Stimulated activated CD8-positive, alpha-beta memory T cell treated with anti-CD3 and anti-CD28 coated beads, Interleukin-4, amount 100 ng/mL, for 48 hours (primary cell): ENCODE results near the gene ZNF652.

Experiments
- DNase-seq: peaks from one replicate; pipeline ENCODE4 v3.0.0-alpha.2; 2020

ZNF652 gene

DNA sequence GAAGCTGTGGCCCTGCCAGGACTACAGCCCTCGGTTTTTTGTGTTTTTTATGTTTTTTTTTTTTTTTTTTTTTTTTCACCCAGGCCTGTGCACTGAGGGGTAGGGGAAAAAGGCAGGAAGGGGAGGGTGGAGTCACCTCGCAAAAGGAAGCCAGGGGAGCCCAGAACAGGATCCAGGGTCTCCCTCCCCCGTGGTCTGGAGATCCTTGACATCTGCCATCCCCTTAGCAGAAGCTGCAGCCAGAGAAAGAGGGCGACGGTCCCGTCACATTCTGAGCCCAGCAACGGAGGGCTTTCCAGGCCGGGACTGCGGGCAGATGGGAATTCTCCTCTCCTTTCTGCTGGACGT is 102.4 kb downstream of the ZNF652 start:
- no peak for DNase-seq

DNA sequence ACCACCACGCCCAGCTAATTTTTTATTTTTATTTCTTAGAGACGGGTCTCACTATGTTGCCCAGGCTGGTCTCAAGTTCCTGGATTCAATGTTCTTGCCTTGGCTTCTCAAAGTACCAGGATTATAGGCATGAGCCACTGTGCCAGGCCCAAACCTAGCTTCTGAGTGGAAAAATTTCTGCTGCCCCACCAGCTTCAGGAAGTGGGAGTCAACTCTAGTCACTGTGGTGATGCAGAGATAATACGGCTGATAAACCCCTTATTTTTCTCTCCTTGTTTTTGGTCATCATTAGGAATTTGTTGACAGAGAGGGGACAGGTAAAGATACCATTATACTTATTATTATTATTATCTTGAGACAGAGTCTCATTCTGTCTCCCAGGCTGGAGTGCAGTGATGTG is 103.7 kb downstream of the ZNF652 start:
- no peak for DNase-seq

DNA sequence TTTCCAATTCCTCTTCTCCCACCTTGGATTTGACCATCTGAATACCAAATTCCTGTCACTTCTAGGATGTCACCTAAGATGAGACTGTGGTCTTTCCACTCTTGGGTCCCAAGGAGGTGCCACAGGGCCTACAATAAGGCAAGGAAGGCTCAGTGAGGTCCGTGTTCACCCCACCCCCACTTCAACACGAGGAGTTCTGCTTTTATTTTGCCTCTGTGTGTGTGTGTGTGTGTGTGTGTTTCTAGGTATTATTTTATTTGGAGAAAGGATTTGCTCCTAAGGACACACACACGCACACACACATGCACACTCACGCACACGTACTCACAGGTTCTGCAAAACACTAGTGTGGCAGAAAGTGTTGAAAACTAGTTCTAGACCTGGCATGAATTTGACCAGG is 106.9 kb downstream of the ZNF652 start:
- no peak for DNase-seq

DNA sequence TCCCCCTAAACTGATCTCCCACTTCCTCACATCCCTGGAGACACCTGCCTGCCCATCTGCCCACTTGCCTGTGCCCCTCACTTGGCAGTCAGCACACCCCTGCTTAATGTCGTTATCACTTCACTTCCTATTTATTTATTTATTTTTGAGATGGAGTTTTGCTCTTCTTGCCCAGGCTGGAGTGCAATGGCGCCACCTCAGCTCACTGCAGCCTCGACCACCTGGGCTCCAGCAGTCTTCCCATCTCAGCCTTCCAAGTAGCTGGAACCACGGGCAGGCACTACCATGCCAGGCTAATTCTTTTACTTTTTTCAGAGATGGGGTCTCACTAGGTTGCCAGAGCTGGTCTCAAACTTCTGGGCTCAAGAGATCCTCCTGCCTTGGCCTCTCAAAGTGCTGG is 108.0 kb downstream of the ZNF652 start:
- no peak for DNase-seq

- no peak for DNase-seq
Measured at GRCh38 chr17:49252148-49252695, 109.8 kb downstream of the ZNF652 start.

GRCh38 chr17:49249890-49250522 is 112.0 kb downstream of the ZNF652 start:
- no peak for DNase-seq

- DNase-seq = no peak
Measured at GRCh38 chr17:49249292-49249794, 112.7 kb downstream of the ZNF652 start.

GRCh38 chr17:49247944-49248343 is 114.1 kb downstream of the ZNF652 start:
- DNase-seq = no peak

GRCh38 chr17:49244839-49245238 is 117.2 kb downstream of the ZNF652 start:
- DNase-seq = no peak
